ENCODE measurements around the gene SETDB1.

The SETDB1 gene

DNA sequence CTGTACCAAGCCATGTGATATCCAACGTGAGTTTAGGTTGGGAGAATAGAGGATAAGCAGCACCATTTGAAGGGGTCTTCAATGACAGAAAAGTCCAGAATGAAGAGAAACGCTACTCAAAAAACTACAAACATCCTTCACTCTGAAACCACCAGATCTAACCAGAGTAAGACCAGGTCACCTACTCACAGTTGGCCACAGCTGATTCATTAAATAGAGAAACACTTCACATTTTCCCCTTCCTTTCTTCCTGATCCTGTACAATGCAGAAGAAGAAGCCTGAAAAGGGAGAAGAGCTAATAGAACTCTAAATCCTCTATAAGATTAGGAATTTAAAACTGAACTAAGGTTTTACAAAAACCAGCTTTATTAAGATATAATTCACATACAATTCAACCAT is 19.4 kb upstream of the SETDB1 start:
- no peaks in the 10 kb centered on the region for H3K9me3 ChIP-seq (ENCODE audit: insufficient read depth, low read depth, low read length)
- no peaks in the 10 kb centered on the region for H3K36me3 ChIP-seq (ENCODE audit: insufficient read depth, low read length)
- peak overlapping the region; percentile 20; the same call in 1 of the 2 replicates for H2AFZ ChIP-seq (ENCODE audit: low read length)
- H3K27me3 ChIP-seq (ENCODE audit: insufficient read depth, low read length, poor library complexity, severe bottlenecking) = no peaks in the 10 kb centered on the region
- H4K20me1 ChIP-seq (ENCODE audit: insufficient read depth, low read length, poor library complexity, severe bottlenecking) = no peaks in the 10 kb centered on the region
- H3K4me1 ChIP-seq (ENCODE audit: insufficient read depth, low read length, poor library complexity, severe bottlenecking) = no peaks in the 10 kb centered on the region
- no peak overlapping the region for H3K9ac ChIP-seq (ENCODE audit: low read depth, low read length, poor library complexity, severe bottlenecking)
- no peaks in the 10 kb centered on the region for H3K79me2 ChIP-seq (ENCODE audit: insufficient read depth, low read length)
- TF ChIP-seq, protein P1, sequence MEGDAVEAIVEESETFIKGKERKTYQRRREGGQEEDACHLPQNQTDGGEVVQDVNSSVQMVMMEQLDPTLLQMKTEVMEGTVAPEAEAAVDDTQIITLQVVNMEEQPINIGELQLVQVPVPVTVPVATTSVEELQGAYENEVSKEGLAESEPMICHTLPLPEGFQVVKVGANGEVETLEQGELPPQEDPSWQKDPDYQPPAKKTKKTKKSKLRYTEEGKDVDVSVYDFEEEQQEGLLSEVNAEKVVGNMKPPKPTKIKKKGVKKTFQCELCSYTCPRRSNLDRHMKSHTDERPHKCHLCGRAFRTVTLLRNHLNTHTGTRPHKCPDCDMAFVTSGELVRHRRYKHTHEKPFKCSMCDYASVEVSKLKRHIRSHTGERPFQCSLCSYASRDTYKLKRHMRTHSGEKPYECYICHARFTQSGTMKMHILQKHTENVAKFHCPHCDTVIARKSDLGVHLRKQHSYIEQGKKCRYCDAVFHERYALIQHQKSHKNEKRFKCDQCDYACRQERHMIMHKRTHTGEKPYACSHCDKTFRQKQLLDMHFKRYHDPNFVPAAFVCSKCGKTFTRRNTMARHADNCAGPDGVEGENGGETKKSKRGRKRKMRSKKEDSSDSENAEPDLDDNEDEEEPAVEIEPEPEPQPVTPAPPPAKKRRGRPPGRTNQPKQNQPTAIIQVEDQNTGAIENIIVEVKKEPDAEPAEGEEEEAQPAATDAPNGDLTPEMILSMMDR (conservative IDR thresholded peaks at IDR 0.05; ENCODE audit: low read length) = no peak
- TF ChIP-seq EZH2phosphoT487 (IDR thresholded peaks at IDR 0.05; ENCODE audit: borderline replicate concordance) = no peak
- H3K9me2 ChIP-seq (replicated peaks; ENCODE audit: low read depth, low read length) = no peaks in the 10 kb centered on the region
- no peaks in the 10 kb centered on the region for H3F3A ChIP-seq (ENCODE audit: low read depth)
- no peak overlapping the region for H3K4me2 ChIP-seq (ENCODE audit: low read depth, low read length, poor library complexity, severe bottlenecking)
- no peak overlapping the region for H3K4me3 ChIP-seq (ENCODE audit: low read length, poor library complexity, severe bottlenecking)

DNA sequence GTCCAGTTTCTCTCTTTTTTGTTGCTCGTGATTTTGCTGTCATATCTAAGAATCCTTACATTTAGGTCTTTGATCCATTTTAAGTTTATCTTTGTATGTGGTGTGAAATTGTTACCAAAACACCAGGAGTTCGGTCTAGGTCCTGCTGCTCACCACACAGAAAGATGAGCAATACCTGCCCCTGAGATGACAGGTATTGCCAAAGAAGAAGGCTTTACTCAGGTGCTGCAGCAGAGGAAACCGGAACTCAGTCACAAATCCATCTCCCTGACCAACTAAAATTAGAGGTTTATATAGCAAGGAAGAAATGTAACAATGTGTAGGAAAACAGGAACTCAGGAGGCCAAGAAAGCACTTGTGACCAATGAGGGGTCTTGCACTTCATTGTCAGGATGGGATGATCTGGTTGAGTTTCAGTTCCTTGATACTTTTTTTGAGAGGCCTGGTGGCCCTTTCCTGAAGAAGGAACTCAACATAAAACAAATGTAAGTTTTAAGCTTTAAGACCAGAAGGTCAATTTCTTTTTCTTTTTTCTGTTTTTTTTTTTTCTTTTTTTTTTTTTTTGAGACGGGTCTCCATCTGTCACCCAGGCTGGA is 16.5 kb upstream of the SETDB1 start:
- Histone ChIP-seq H3K27me3 (ENCODE audit: insufficient read depth, low read length, poor library complexity, severe bottlenecking) (no peaks in the 10 kb centered on the region), H4K20me1 (ENCODE audit: insufficient read depth, low read length, poor library complexity, severe bottlenecking) (no peaks in the 10 kb centered on the region), H3K4me2 (ENCODE audit: low read depth, low read length, poor library complexity, severe bottlenecking) (no peak overlapping the region), H3K9me3 (ENCODE audit: insufficient read depth, low read depth, low read length) (no peaks in the 10 kb centered on the region), H3K79me2 (ENCODE audit: insufficient read depth, low read length) (no peaks in the 10 kb centered on the region), H3K9me2 (replicated peaks; ENCODE audit: low read depth, low read length) (no peaks in the 10 kb centered on the region), H2AFZ (ENCODE audit: low read length) (no peak overlapping the region), H3F3A (ENCODE audit: low read depth) (no peaks in the 10 kb centered on the region), H3K4me3 (ENCODE audit: low read length, poor library complexity, severe bottlenecking) (no peak overlapping the region), H3K4me1 (ENCODE audit: insufficient read depth, low read length, poor library complexity, severe bottlenecking) (no peaks in the 10 kb centered on the region), H3K9ac (ENCODE audit: low read depth, low read length, poor library complexity, severe bottlenecking) (no peak overlapping the region), H3K36me3 (ENCODE audit: insufficient read depth, low read length) (no peaks in the 10 kb centered on the region)
- TF ChIP-seq, protein P1 (conservative IDR thresholded peaks at IDR 0.05; ENCODE audit: low read length) = no peak
- no peak for TF ChIP-seq EZH2phosphoT487 (IDR thresholded peaks at IDR 0.05; ENCODE audit: borderline replicate concordance)

DNA sequence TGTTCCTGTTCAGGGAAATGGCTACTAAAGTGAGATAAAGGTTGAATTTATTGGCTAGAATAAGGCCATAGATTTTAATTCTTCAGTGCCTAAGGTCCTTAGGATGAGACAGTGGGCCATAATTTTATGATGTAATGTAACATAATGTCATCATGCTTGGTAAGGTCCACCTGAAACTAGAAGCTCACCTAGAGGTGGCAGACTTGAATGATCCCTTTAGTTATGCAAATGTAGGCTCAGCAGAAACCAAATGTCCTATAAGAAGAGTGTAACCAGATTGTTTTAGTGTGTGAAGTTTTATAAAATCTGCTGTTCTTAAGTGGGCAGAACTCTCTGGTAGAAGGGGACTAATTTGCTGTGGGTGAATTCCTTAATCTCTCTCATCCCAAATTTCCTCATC is 13.5 kb upstream of the SETDB1 start:
- no peaks in the 10 kb centered on the region for H3K27me3 ChIP-seq (ENCODE audit: insufficient read depth, low read length, poor library complexity, severe bottlenecking)
- no peaks in the 10 kb centered on the region for H3K9me3 ChIP-seq (ENCODE audit: insufficient read depth, low read depth, low read length)
- no peaks in the 10 kb centered on the region for H3K79me2 ChIP-seq (ENCODE audit: insufficient read depth, low read length)
- no peaks in the 10 kb centered on the region for H3K36me3 ChIP-seq (ENCODE audit: insufficient read depth, low read length)
- H2AFZ ChIP-seq (ENCODE audit: low read length) = 0 out of 2 replicates have a peak overlapping the region, but pooled peaks have one; percentile 7
- H3K4me2 ChIP-seq (ENCODE audit: low read depth, low read length, poor library complexity, severe bottlenecking) = no peak overlapping the region
- H3F3A ChIP-seq (ENCODE audit: low read depth) = no peaks in the 10 kb centered on the region
- H3K4me1 ChIP-seq (ENCODE audit: insufficient read depth, low read length, poor library complexity, severe bottlenecking) = no peaks in the 10 kb centered on the region
- no peak overlapping the region for H3K9ac ChIP-seq (ENCODE audit: low read depth, low read length, poor library complexity, severe bottlenecking)
- H3K9me2 ChIP-seq (replicated peaks; ENCODE audit: low read depth, low read length) = no peaks in the 10 kb centered on the region
- no peak overlapping the region for H3K4me3 ChIP-seq (ENCODE audit: low read length, poor library complexity, severe bottlenecking)
- TF ChIP-seq EZH2phosphoT487 (IDR thresholded peaks at IDR 0.05; ENCODE audit: borderline replicate concordance) = no peak
- TF ChIP-seq, protein P1 (conservative IDR thresholded peaks at IDR 0.05; ENCODE audit: low read length) = no peak
- H4K20me1 ChIP-seq (ENCODE audit: insufficient read depth, low read length, poor library complexity, severe bottlenecking) = no peaks in the 10 kb centered on the region

Measured in Loucy (cell line).